Gastrocnemius medialis (tissue), 4 donors: ENCODE results near the gene PWP2.
"Not testable (repeated sequence)": the region's sequence is repeated elsewhere in the genome, so short reads cannot be mapped to it uniquely, and the experiment has no call there.

Experiments
- CTCF ChIP-seq, 5 experiments: fragments of 450-650 bp in 3 of 5; fragments of 200-600 bp in 2 of 5; sonication (generic) in 2 of 5; IDR thresholded peaks in 4 of 5; conservative IDR thresholded peaks in 1 of 5; 1 replicate in 4 of 5; 2 replicates in 1 of 5; pipeline ENCODE4 v1.5.1; 2016 to 2019; ENCODE audit warnings: antibody characterized with exemption in 5 of 5, mild to moderate bottlenecking in 3 of 5, moderate library complexity in 3 of 5
- POLR2A ChIP-seq, 2 donors: fragments of 450-650 bp; IDR thresholded peaks; one replicate each; pipeline ENCODE4 v1.6.1; 2017; ENCODE audit warnings: antibody characterized with exemption in 2 of 2, mild to moderate bottlenecking in 2 of 2, moderate library complexity in 2 of 2

DNA sequence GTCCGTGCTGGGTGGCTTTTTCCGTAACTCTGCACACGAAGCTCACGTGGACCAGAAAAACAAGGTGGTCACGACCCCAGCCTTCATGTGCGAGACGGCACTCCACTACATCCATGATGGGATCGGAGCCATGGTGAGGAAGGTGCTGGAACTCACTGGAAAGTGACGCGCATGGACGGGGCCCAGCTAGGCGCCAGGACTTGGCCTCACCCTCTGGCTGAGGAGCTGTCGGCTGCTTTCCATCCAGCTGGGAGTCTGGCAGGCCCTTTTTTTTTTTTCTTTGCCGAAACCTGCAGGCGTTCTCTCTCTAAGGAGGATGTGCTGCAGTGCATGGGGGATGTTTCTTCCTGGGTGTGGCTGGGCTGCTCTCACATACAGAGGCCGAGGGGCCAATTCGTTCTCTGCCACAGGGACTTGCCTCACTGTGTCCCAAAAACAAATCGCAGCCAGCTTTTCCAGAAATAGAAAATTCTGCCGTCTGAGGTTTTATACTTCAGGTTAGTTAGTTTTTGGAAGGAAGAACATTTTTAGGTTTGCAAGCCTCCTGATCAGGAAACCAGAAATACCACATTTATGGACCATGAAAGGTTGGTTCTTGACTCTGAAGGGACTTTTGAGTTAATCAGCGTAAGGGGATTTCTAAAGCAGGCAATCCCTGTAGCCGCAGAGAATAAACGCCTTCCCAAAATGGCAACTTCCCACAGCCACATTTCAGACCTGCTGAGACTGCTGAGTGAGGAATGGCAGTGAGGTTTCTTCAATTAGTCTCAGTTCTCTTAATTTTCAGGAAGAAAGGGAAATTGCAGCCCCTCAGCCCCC, 37.8 kb downstream of the PWP2 start:
- TF ChIP-seq POLR2A (IDR thresholded peaks at IDR 0.05); CTCF (IDR thresholded peaks at IDR 0.05 in 4 of 5, conservative IDR thresholded peaks at IDR 0.05 in 1 of 5): not testable (repeated sequence)
